Dermis microvascular lymphatic vessel endothelial cell (primary cell): ENCODE results near the gene TTLL6. TPM values are rescaled to one million over a fixed set of nuclear protein-coding genes. Genes with fewer than 3 reads are reported as not detected.
"Not testable (repeated sequence)": the region's sequence is repeated elsewhere in the genome, so short reads cannot be mapped to it uniquely, and the experiment has no call there.

Source experiments
- DNase-seq, 2 donors: peaks; one replicate each; pipeline versions ENCODE4 v3.0.0 to v3.0.0-alpha.2; 2010; ENCODE audit warnings: low read depth in 2 of 2
- total RNA-seq: library from RNA; depleted of rRNA; stranded (reverse); fragments of >200 nt; gene quantifications from 2 replicates; pipeline ENCODE4 v1.2.1, GENCODE V29; 2014

TTLL6 gene
- under 0.01 TPM in 1 of 2 replicates, not detected in the other for total RNA-seq

DNA sequence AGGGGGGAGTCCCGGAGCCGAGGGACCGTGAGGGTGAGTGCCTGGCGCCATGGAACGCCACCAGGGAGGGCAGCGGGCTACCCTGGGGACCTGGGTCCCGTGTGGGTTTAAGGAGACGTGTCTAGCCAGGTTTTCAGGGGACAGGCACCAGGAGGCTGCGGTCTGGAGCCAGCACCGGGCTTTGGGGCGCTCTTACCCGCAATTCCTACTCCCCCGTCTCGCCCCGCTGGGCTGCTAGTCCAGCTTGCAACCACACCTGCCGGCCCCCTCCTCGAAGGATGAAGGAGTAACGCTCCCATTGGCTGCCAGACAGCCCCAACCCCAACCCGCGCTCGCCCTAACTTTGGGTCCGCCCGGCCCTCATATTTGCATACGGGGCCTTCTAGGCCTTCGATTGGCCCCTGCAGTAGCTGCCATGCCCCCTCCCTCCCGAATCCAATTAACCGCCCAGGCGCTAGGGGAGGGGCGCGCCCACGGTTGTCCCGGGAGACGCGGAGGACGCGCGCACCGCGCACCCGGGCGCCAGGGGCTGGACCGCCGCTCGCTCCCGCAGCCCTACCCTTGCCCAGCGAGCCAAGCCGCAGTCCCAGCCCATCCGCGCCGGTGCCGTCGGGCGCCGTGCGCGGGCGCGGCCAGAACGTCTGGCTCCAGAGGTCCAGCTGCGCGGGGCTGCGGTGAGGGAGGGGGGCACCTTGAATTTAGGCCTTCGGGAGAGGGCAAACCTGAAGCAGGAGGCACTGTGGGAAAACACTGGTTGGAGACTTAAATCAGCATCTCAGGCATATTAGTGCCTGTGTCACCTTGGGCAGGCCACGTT is at the start of gene TTLL6:
TTLL6 (minus strand) TSS at position 456 of the 817 bp plus-strand sequence; CDS start at position 299, 157 bp downstream.
- DNase-seq = peak; percentile 44 to 84

DNA sequence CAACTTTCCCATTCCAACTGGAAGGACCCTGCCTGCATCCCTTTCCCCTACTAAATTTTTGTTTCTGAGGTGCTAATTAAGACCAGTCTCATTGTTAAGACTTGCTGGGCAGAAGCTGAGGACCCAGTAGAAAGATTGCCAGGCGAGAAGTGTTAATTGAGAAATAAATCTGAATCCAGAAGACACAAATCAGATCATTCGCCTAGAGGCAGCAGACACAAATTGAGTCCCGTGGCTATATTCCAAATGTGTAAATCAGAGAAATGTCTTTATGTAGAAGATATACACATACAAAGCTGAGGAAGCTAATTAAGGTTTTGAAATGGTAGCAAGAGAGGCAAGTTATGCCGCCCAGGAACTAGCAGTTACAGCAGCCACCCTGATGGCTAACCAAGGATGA is 43.4 kb upstream of the TTLL6 start:
- no peak for DNase-seq

DNA sequence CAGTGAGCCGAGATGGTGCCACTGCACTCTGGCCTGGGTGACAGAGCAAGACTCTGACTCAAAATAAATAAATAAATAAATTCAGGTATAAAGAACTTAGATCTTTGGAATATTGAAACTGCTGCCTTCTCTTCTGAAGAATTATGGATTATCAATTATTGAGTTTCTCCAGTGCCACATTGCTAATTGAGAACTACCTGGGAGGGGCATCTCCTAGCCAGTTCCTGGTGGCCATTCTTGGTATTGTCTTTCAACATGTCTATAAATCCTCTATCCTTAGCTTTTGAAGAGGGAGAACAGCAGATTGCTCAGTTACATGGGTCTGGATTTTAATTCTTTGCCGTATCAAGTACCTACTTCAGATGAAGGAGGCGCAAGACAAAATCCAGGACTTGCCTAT is 43.0 kb upstream of the TTLL6 start:
- no peak for DNase-seq

DNA sequence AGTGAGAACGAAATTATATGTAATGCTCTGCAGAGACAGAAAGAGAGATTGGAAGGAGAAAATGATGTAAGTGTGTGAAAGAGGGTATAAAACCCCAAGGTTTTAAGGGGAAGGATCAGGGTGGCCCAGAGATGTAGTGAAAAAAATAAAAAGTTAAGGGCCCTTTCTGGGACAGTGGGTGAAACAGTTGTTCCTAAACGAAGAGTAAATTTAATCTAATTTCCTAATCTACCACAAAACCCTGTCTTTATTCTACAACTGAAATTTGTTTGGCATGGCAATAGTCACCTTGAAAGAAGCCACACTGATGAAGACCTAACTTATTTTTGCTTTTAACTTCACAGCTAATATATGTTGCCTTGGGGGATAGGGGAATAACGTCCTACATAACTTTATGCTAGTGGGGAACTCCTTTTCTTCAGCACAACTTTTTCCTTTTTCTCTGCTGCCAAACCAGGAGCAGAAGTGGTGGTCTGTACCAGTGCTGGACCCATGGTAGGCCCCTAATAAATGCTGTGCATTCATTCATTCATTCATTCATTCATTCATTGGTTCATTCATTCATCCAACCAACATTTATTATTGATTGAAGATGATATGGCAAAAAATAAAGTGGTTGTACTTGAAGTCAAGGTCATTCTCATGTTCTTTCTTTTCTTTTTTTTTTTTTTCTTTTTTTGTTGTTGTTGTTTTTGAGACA is 39.2 kb upstream of the TTLL6 start:
- DNase-seq = no peak

DNA sequence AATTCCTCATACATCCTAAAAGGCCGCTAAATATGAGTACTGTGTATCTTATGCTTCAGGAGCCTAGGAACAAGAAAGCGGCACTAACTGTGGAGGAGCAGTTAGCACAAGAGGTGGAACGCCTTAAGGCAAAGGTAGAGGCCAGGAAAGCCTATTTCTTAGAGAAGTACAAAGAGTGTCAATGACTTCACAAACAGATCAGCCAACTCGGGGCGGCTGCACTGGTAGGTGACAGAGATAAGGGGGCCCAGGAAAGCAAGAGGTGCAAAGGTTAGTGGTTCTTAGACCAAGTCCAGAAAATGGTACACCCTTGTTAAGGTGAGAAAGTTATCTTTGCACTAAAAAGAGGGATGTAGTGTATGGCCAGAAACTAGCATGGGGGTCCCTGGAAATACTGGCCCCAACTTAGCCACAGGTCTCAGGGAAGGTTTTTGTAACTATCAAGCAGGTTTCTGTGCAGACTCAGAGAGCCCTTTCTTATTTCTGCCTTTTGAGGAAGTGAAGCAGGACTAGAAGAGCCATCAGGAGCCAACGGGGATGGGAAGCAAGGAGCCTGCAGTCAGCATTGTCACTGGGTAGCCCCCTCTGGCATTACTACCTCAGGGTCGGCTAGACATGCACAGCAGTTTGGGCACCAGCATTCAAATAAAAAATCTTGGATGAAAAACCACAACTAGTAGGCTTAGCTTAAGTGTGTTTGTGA is 37.9 kb upstream of the TTLL6 start:
- DNase-seq = no peak

DNA sequence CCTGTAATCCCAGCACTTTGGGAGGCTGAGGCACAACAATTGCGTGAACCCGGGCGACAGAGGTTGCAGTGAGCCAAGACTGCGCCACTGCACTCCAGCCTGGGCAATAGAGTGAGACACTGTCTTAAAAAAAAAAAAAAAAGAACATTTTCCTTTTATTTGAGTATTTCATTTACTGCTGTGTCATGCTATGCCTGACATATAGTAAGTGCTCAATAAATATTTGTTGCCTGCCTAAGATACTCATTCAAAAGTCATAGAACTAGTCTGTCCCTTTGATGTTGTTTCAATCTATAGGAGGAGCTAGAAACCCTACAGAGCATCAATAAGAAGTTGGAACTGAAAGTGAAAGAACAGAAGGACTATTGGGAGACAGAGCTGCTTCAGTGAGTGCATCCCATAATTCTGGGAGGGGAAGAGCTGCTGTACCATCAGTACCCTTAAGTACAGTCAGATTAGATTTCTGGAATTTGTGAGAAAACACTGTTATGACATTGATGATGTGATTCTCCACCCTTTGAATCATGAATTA is 33.8 kb upstream of the TTLL6 start:
- no peak for DNase-seq

DNA sequence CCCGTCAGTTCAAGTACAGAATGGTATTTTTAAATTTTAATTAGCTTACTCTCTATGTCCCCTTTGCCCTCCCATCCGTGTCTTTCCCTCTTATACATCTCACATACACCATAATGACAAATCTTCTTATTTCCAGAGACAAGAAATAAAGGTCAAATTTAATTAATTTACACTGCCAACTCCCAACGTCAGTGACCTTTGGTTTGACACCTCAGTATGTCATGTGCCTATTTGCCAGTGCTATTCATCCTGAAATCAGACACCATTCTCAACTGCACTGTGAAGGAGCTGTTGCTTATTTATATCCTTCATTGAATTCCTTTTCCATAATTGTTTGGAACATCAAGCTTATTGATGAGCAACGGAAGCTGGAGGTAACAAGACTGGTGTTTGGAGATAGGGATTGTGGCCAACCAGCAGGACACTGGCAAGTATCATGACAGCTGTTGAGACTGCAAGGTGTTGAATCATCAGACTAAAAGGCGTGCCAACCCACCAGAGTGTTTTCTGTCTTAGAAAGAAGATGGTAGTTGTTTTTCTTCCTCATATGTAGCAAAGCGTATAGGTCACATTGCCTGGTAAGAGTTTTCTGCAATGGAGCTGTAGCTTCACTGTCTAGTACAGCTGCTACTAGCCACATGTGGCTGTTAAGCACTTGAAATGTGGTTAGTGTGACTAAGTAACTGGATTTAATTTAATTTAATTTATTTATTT is 26.3 kb upstream of the TTLL6 start:
- peak in 1 of 2 donors; percentile 6 for DNase-seq

DNA sequence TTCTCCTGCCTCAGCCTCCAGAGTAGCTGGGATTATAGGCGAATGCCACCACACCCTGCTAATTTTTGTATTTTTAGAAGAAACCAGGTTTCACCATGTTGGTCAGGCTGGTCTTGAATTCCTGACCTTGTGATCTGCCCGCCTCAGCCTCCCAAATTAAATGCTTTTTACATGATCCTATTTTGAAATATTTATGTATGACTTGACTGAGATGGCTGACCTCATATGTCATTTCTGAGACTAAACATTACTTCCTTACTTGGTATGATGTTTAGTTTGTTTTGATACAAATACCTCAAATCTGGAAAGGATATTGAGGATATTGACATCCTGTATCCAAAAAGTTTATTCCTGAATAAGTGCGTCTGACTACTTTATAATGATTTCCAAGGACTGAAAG is 25.7 kb upstream of the TTLL6 start:
- DNase-seq = no peak

DNA sequence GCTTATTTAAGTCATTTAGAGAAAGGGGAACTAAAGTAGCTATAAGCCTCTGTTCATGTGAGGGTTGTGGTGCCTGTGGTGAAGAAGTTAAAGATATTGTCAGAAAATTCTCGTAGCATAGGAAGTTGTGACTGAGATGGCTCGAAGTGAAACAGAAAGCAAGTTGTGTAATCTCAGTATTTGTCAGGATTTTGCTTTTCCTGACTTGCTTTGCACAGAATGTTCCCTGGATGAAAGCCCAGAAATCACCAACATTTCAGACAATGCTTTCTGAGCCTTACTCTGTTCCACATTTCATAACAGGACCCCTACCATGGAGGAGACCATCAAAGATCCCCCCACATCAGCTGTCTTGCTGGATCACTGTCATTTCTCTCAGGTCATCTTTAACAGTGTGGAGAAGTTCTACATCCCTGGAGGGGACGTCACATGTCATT is 24.4 kb upstream of the TTLL6 start:
- peak; percentile 51 to 60 for DNase-seq

DNA sequence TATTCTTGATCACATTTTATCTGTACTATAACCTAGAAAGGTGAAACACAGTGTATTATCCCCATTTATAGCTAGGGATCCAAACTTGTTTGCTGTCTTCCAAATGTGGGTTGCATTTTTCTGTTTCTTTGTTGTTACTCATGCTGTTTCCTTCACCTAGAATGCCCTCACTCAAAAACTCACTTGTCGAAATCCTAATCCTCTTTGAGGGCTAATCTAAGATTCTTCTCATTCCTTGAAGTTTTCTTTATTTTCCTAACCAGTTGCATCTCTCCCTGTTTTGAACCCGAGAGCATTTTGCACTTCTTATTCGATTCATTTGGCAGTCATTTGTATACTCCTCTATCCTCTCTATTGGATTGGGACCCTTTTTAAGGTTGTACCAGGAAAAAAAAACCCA is 23.4 kb upstream of the TTLL6 start:
- DNase-seq = no peak

DNA sequence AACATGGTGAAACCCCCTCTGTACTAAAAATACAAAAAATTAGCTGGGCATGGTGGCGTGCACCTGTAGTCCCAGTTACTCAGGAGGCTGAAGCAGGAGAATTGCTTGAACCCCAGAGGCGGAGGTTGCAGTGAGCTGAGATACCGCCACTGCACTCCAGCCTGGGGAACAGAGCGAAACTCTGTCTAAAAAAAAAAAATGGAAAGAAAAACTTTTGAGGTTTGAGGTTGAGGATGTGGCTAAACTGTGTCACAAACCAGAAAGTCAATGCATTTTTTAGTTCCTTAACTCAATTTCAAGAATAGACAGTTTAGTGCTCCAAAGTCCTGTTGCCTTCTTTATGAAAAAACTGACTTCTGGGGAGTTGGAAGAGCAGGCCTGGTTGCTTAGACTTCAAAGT is 20.4 kb upstream of the TTLL6 start:
- not testable (repeated sequence) for DNase-seq

DNA sequence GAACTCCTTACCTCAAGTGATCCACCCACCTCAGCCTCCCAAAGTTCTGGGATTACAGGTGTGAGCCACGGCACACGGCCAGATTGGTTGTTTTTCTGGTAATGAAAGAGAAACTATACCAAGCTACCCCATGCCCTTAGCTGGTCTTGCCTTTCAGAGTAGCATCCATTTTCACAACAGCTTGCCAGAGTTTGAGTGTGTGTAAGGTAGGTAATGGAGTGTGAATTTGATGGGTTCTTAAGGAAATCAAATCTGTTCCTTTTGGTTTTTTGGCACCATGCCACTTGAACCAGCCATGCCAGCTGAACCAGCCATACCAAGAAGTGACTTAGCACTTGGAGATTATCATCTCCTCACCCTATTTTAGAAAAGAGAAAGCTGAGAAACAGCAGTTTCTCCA is 18.9 kb upstream of the TTLL6 start:
- DNase-seq = no peak

DNA sequence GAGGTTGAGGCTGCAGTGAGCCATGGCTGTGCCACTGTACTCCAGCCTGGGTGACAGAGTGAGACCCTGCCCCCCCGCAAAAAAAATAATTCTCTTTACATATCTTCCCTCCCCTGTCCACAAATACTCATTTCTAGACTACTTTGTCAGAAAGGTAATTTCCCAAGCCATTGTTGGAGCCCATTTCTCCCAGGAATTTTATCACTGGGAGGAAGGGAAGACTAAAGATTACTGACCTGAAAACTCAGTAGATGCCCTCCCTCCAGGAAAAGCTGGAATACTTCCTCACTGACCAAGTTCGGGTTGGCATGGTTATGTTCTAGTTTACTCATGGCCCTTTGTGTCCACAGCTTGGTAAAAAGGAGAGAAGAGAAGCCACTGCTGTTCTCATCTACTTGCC is 17.9 kb upstream of the TTLL6 start:
- DNase-seq = no peak

DNA sequence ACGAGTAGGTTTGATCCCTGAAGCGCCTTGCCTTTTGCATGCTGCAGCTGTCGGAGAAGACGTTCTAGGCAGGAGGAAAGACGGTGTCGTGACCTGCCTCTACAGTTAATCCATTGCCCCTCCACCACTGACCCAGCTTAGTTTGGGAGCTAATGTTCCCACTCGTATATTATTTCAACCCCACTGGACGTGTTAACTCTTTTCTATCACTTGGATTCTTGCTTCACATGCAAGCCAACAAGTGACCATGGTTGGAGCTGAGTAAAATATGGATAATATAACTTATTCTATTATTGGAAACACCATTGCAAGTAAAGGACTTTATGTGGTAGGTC is 14.5 kb upstream of the TTLL6 start:
- DNase-seq = no peak

DNA sequence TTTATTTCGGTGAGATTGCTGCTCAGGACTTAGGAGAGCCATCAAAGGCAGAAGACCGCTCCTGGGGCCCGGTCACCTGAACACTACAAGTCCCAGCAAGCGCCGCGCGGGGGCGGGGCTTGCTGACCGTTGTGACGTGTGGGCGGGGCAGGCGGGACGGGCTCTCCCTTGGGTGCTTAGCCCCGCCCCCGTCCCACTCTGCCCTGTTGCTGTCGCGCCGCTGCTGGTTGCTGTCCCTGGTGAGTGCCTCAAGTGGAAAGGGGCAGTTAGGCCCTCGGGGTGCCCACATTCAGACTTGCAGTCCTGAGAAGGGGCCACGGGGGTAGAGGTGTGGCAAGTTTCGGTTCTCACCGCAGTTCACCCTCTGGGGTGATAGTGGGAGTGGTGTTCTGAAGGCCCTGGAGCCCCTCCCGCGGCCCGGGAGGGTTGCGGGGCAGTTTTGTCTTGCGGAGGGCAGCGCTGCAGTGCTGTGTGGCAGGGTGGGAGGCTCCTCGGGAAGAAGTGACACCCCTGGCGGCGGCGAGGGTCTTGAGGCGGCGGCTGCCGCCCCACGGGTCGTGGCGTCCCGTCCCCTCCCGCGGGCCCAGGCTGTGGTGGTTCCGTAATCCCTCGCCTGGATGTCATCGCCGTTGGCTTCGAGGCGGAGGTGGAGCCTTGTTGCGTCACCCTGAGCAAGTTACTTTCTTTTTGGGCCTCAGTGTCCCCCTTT is 14.0 kb upstream of the TTLL6 start, which contains the start of gene CALCOCO2:
CALCOCO2 (plus strand) TSS at position 196 of the 709 bp plus-strand sequence. CDS start 10,673 bp downstream, outside the sequence.
- DNase-seq = peak; percentile 78 to 95

DNA sequence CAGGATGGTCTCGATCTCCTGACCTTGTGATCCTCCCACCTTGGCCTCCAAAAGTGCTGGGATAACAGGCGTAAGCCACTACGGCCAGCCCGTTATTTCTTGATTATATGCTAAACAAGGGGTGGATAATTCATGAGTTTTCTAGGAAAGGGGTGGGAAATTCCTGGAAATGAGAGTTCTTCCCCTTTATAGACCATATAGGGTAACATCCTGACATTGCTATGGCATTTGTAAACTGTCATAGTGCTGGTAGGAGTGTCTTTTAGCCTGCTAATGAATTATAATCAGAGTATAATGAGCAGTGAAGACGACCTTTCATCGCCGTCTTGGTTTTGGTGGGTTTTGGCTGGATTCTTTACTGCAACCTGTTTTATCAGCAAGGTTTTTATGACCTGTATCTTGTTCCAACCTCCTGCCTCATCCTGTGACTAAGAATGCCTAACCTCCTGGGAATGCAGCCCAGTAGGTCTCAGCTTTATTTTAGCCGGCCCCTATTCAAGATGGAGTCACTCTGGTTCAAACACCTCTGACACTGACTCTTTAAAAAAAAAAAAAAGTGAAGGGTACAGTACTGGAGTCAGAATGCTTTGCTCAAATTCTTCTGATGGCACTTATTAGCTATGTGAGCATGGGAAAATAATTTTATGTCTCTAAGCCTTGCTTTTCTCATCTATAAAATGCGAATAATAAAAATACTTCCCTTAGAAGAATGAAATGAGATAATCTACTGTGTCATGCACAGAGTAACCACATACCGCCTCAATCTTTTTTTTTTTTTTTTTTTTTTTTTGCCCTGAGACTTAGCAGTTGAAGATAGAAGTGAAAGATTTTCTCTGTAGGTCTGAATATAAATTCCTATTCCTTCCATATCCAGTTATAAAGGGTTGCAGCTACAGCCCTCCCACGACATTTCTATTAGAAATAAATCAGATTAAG is 8.7 kb upstream of the TTLL6 start:
- DNase-seq = no peak

DNA sequence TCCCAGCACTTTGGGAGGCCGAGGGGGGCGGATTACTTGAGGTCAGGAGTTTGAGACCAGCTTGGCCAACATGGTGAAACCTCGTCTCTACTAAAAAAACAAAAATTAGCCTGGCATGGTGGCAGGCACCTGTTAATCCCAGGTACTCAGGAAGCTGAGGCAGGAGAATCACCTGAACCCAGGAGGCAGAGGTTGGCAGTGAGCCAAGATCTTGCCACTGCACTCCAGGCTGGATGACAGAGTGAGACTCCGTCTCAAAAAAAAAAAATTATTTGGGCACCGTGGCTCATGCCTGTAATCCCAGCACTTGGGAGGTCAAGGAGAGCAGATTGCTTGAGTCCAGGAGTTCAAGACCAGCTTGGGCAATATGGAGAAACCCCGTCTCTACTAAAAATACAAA is 3.9 kb upstream of the TTLL6 start:
- DNase-seq = not testable (repeated sequence)

DNA sequence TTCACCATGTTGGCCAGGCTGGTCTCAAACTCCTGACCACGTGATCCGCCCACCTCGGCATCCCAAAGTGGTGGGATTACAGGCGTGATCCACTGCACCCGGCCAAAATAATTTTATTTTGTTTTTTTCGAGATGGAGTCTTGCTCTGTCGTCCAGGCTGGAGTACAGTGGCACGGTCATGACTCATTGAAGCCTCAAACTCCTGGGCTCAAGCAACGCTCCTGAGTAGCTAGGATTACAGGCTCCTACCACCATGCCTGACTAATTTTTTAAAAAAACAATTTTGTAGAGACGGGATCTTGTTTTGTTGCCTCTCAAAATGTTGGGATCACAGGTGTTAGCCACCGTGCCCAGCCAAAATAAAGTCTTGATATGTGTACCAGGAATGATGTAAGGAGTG is 2.4 kb upstream of the TTLL6 start:
- DNase-seq = no peak

DNA sequence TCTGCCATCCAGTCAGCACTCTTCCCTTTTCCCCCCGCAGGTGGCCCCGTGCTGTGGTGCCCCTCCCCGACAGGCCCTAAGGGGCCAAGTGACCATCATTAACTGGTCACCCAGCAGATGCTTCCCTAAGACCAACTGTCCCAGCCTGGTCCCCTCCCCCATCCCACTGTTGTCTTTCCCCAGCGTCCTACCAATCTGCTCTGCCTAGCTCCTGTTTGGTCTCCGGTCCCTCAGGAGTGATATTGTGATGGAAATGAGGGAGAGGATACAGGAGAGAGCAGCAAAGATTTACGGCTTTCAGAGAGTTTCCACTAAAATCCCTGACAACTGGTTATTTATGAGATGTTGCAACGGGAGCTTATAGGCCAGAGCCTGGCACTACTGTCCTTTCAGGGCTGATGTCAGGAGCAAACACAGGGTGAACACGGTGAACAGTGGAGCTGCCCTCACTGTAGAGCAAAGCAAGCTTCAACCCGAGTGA is 1.4 kb upstream of the TTLL6 start:
- DNase-seq = no peak

DNA sequence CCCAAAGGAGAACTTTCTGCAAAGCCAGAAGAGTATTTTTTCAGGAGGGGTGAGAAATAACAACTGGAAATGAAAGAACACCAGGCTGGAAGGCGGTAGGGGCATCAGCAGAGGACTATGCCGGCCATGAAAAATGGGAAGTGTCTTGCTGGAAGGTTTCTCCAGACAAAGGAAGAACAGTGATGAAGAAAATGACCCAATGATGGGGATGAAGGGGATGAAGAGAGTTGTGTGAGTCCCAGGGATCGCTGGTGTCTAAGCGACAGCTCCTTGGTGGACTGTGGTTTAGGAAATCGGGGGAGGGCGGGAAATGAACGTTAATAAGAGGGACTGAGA is 623 bp downstream of the TTLL6 start:
- DNase-seq = no peak
